Measurements from ENCODE around the gene CDH23. TPM values are rescaled to one million over a fixed set of nuclear protein-coding genes. Genes with fewer than 3 reads are reported as not detected.

Gene CDH23
- total RNA-seq, 4 donors from 2014 or later: 7.1 to 56.2 (median 25.4) TPM

GRCh38 chr10:71632896-71633600, 236.3 kb downstream of the CDH23 start:
- Histone ChIP-seq H3K9me3 (no peaks in the 10 kb centered on the region), H3K36me3 (no peaks in the 10 kb centered on the region), H3K27me3 (no peaks in the 10 kb centered on the region), H3K4me3 (no peak overlapping the region), H3K4me1 (no peaks in the 10 kb centered on the region), H3K27ac (no peak overlapping the region)
- no peak for TF ChIP-seq POLR2A (IDR thresholded peaks at IDR 0.05)
- intact Hi-C loops (cut with DNase I; ENCODE audit: low total_unique reads): no loop called here
- no peak for DNase-seq

GRCh38 chr10:71633920-71634319, 237.2 kb downstream of the CDH23 start:
- Histone ChIP-seq H3K4me1 (no peaks in the 10 kb centered on the region), H3K27me3 (no peaks in the 10 kb centered on the region), H3K9me3 (no peaks in the 10 kb centered on the region), H3K36me3 (no peaks in the 10 kb centered on the region), H3K4me3 (no peak overlapping the region), H3K27ac (no peak overlapping the region)
- intact Hi-C loops (cut with DNase I; ENCODE audit: low total_unique reads): no loop called here
- TF ChIP-seq POLR2A (IDR thresholded peaks at IDR 0.05): no peak
- TF ChIP-seq CTCF (IDR thresholded peaks at IDR 0.05): no peak
- no peak for DNase-seq

- intact Hi-C loops (cut with DNase I; ENCODE audit: low total_unique reads): no loop called here
- H3K9me3 ChIP-seq: no peaks in the 10 kb centered on the region
- H3K4me1 ChIP-seq: no peaks in the 10 kb centered on the region
- no peak for DNase-seq
- H3K27me3 ChIP-seq: no peaks in the 10 kb centered on the region
- no peak overlapping the region for H3K27ac ChIP-seq
- TF ChIP-seq POLR2A (IDR thresholded peaks at IDR 0.05): no peak
- no peaks in the 10 kb centered on the region for H3K36me3 ChIP-seq
- H3K4me3 ChIP-seq: no peak overlapping the region
Observed at GRCh38 chr10:71634531-71635164, 237.9 kb downstream of the CDH23 start.

- DNase-seq: no peak
- H3K36me3 ChIP-seq: no peaks in the 10 kb centered on the region
- no peak for TF ChIP-seq POLR2A (IDR thresholded peaks at IDR 0.05)
- no peak for TF ChIP-seq CTCF (IDR thresholded peaks at IDR 0.05)
- no peaks in the 10 kb centered on the region for H3K27me3 ChIP-seq
- no peak overlapping the region for H3K27ac ChIP-seq
- H3K4me1 ChIP-seq: no peaks in the 10 kb centered on the region
- H3K4me3 ChIP-seq: no peak overlapping the region
- intact Hi-C loops (cut with DNase I; ENCODE audit: low total_unique reads): no loop called here
- H3K9me3 ChIP-seq: no peaks in the 10 kb centered on the region
Observed at GRCh38 chr10:71635251-71635866, 238.6 kb downstream of the CDH23 start.

GRCh38 chr10:71635867-71636266, 239.1 kb downstream of the CDH23 start:
- DNase-seq: no peak
- no peaks in the 10 kb centered on the region for H3K27me3 ChIP-seq
- no peak overlapping the region for H3K27ac ChIP-seq
- H3K36me3 ChIP-seq: no peaks in the 10 kb centered on the region
- intact Hi-C loops (cut with DNase I; ENCODE audit: low total_unique reads): no loop called here
- H3K9me3 ChIP-seq: no peaks in the 10 kb centered on the region
- no peaks in the 10 kb centered on the region for H3K4me1 ChIP-seq
- H3K4me3 ChIP-seq: no peak overlapping the region
- TF ChIP-seq CTCF (IDR thresholded peaks at IDR 0.05): no peak
- TF ChIP-seq POLR2A (IDR thresholded peaks at IDR 0.05): no peak

GRCh38 chr10:71636588-71636987, 239.9 kb downstream of the CDH23 start:
- no peaks in the 10 kb centered on the region for H3K36me3 ChIP-seq
- no peak overlapping the region for H3K4me3 ChIP-seq
- H3K27ac ChIP-seq: no peak overlapping the region
- H3K4me1 ChIP-seq: no peaks in the 10 kb centered on the region
- intact Hi-C loops (cut with DNase I; ENCODE audit: low total_unique reads): no loop called here
- no peak for DNase-seq
- no peaks in the 10 kb centered on the region for H3K27me3 ChIP-seq
- no peaks in the 10 kb centered on the region for H3K9me3 ChIP-seq
- TF ChIP-seq CTCF (IDR thresholded peaks at IDR 0.05) (no peak), POLR2A (IDR thresholded peaks at IDR 0.05) (no peak)

Data from uterus (tissue), 4 donors.